Activated CD4-positive, alpha-beta T cell treated with anti-CD3 and anti-CD28 coated beads, Interleukin-2, amount 10 ng/mL, durations not matched to agents 7 days and 5 days (primary cell): Measurements from ENCODE around the gene DUOXA2. TPM values are rescaled to one million over a fixed set of nuclear protein-coding genes. Genes with fewer than 3 reads are reported as not detected.
A peak's percentile ranks its signal among the peaks of the same experiment; 100 is the strongest.
"Not testable (repeated sequence)": the region's sequence is repeated elsewhere in the genome, so short reads cannot be mapped to it uniquely, and the experiment has no call there.

Experiments
- CTCF ChIA-PET: fragments of 350-600 bp; sonication (Branson Sonifier 250); formaldehyde crosslinking; loops from one replicate; lab custom pipeline; 2021; ENCODE audit warnings: antibody characterized with exemption; lab: Charles Lee
- POLR2A ChIA-PET: fragments of 350-600 bp; sonication (Branson Sonifier 250); formaldehyde crosslinking; loops from one replicate; lab custom pipeline; 2021; ENCODE audit warnings: antibody characterized with exemption; lab: Charles Lee
- DNase-seq: peaks from one replicate; pipeline ENCODE4 v3.0.0-alpha.2; 2020
- H3K27ac Mint-ChIP-seq: one replicate; pipeline ENCODE4 v1.8.0; 2021; ENCODE audit warnings: mild to moderate bottlenecking, moderate library complexity, mixed read lengths
- H3K27me3 Mint-ChIP-seq: one replicate; pipeline ENCODE4 v1.8.0; 2021; ENCODE audit warnings: mixed read lengths
- H3K36me3 Mint-ChIP-seq: one replicate; pipeline ENCODE4 v1.8.0; 2021; ENCODE audit warnings: low read depth, mixed read lengths
- H3K4me1 Mint-ChIP-seq: one replicate; pipeline ENCODE4 v1.8.0; 2021; ENCODE audit warnings: mixed read lengths
- H3K4me3 Mint-ChIP-seq: one replicate; pipeline ENCODE4 v1.8.0; 2021; ENCODE audit warnings: mild to moderate bottlenecking, moderate library complexity, mixed read lengths
- H3K9me3 Mint-ChIP-seq: one replicate; pipeline ENCODE4 v1.8.0; 2021; ENCODE audit warnings: mixed read lengths
- total RNA-seq, 2 experiments: library from RNA; stranded (reverse); gene quantifications; one replicate each; pipeline ENCODE4 v1.2.3, GENCODE V29; 2021

The DUOXA2 gene
- total RNA-seq: not detected

DNA sequence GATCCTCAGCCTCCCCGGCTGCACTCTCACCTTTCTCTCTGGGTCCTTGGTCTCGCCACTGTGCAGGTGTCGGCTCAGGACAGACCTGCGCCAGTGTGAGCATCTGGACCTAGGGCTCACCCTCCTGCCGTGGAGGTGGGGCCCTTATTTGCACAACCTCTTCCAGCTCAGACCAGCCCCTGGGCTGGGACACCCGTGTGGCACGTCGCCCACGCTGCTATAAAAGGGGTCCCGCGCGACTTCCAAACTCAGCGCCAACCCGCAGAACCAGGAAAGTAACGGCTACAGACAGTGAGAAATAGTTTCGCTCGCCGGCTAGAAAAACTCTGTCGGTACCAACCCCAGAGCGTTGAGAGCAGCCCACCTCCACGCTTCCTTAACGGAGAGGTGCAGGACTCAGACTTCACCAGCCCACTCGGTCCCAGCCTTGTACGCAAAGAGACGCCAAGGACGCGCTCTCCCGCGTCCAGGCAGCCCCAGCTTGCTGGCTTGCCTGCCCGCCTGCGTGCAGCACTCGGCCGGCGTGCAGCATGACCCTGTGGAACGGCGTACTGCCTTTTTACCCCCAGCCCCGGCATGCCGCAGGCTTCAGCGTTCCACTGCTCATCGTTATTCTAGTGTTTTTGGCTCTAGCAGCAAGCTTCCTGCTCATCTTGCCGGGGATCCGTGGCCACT is at the start of gene DUOXA2, which contains the start of gene DUOX2:
TSS of gene DUOXA2 (plus strand) at position 251 of the 675 bp plus-strand sequence. CDS start at position 531, 280 bp downstream.
TSS of gene DUOX2 (minus strand) at position 97 of the 675 bp plus-strand sequence. CDS start 761 bp downstream, outside the sequence.
- ChIA-PET CTCF (no interaction called here), POLR2A (no interaction called here)
- Mint-ChIP-seq H3K27ac (no peak within 1 kb of the TSS), H3K4me1 (peaks cover 30% of the 10 kb centered on the region), H3K27me3 (peaks cover 80% of the 10 kb centered on the region), H3K36me3 (no peaks in the 10 kb centered on the region), H3K9me3 (no peaks in the 10 kb centered on the region), H3K4me3 (no peak within 1 kb of the TSS)
- DNase-seq: no peak

GRCh38 chr15:45064386-45064785 is 49.7 kb upstream of the DUOXA2 start:
- Mint-ChIP-seq H3K27me3 (no peaks in the 10 kb centered on the region), H3K4me1 (peaks cover 16% of the 10 kb centered on the region), H3K9me3 (no peaks in the 10 kb centered on the region), H3K36me3 (peaks cover 2% of the 10 kb centered on the region), H3K27ac (no peak overlapping the region), H3K4me3 (no peak overlapping the region)
- ChIA-PET CTCF (no interaction called here), POLR2A (no interaction called here)
- no peak for DNase-seq

- CTCF ChIA-PET, DNase-seq, H3K4me3 Mint-ChIP-seq, H3K27me3 Mint-ChIP-seq, H3K4me1 Mint-ChIP-seq, POLR2A ChIA-PET, H3K36me3 Mint-ChIP-seq, H3K9me3 Mint-ChIP-seq: not testable (repeated sequence)
- peak overlapping the region; percentile 78 for H3K27ac Mint-ChIP-seq
Measured at GRCh38 chr15:45069942-45070360, 44.2 kb upstream of the DUOXA2 start.

- H3K9me3 Mint-ChIP-seq, H3K27ac Mint-ChIP-seq, CTCF ChIA-PET, H3K4me3 Mint-ChIP-seq, H3K4me1 Mint-ChIP-seq, DNase-seq, H3K36me3 Mint-ChIP-seq, H3K27me3 Mint-ChIP-seq, POLR2A ChIA-PET: not testable (repeated sequence)
Measured at GRCh38 chr15:45073602-45074001, 40.5 kb upstream of the DUOXA2 start.

- H3K27me3 Mint-ChIP-seq, DNase-seq, POLR2A ChIA-PET, H3K4me3 Mint-ChIP-seq, H3K36me3 Mint-ChIP-seq, H3K4me1 Mint-ChIP-seq, H3K27ac Mint-ChIP-seq, H3K9me3 Mint-ChIP-seq, CTCF ChIA-PET: not testable (repeated sequence)
Measured at GRCh38 chr15:45075440-45076320, 38.4 kb upstream of the DUOXA2 start.

- DNase-seq, H3K4me3 Mint-ChIP-seq, H3K27me3 Mint-ChIP-seq, POLR2A ChIA-PET, CTCF ChIA-PET, H3K36me3 Mint-ChIP-seq, H3K4me1 Mint-ChIP-seq, H3K9me3 Mint-ChIP-seq, H3K27ac Mint-ChIP-seq: not testable (repeated sequence)
Measured at GRCh38 chr15:45077391-45077790, 36.7 kb upstream of the DUOXA2 start.

DNA sequence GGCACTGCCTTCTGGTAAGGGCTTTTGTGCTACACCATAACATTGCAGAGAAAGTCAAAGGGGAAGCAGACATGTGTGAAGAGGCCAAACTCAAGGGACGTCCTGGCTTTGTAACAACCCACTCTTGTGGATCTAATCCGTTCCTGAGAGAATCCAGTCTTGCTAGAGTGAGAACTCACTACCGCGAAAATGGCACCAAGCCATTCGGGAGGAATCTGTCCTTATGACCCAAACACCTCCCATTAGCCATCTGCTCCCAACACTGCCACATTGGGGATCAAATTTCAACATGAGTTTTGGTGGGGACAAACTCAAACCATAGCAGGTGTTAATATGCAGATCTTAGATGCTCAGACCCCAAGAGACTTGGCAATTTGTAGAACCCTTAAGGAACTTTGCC is 34.9 kb upstream of the DUOXA2 start:
- DNase-seq, H3K27ac Mint-ChIP-seq, H3K9me3 Mint-ChIP-seq, CTCF ChIA-PET, H3K36me3 Mint-ChIP-seq, H3K27me3 Mint-ChIP-seq, H3K4me3 Mint-ChIP-seq, POLR2A ChIA-PET, H3K4me1 Mint-ChIP-seq: not testable (repeated sequence)

DNA sequence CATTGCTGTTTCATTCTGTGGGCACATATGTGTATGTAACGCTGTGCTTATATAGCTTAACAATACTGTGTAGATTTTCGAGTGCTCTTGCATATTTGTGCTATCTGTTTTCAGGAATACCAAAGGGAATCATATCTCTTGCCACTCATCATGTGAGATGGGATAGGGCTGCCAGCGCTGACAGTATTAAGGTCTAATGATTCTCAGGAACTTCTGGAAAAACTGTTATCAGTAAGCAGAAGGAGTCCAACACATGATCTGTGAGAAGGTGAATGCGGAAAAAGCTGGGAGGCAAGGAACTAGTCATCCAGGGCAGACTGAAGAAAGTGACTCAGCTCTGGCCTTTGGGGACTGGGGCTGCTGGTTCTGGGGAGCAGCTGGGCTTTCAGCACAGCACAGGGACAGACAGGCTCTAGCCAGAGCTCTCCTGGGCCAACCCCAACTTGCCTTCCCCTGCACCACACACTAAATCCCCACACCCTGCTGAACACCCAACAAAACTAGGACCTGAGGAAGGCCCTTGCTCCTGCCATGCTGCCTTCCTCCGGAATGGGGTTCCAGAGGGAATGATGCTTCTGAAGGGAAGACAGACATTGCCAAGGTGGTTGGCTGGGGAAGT is 34.4 kb upstream of the DUOXA2 start:
- H3K36me3 Mint-ChIP-seq, H3K27ac Mint-ChIP-seq, H3K4me3 Mint-ChIP-seq, H3K4me1 Mint-ChIP-seq, H3K9me3 Mint-ChIP-seq, CTCF ChIA-PET, DNase-seq, POLR2A ChIA-PET: not testable (repeated sequence)
- peaks cover 12% of the 10 kb centered on the region for H3K27me3 Mint-ChIP-seq

- H3K9me3 Mint-ChIP-seq, H3K4me1 Mint-ChIP-seq, H3K36me3 Mint-ChIP-seq, DNase-seq, H3K4me3 Mint-ChIP-seq, H3K27ac Mint-ChIP-seq, CTCF ChIA-PET, POLR2A ChIA-PET: not testable (repeated sequence)
- H3K27me3 Mint-ChIP-seq: peaks cover 12% of the 10 kb centered on the region
Measured at GRCh38 chr15:45080593-45080992, 33.5 kb upstream of the DUOXA2 start.

DNA sequence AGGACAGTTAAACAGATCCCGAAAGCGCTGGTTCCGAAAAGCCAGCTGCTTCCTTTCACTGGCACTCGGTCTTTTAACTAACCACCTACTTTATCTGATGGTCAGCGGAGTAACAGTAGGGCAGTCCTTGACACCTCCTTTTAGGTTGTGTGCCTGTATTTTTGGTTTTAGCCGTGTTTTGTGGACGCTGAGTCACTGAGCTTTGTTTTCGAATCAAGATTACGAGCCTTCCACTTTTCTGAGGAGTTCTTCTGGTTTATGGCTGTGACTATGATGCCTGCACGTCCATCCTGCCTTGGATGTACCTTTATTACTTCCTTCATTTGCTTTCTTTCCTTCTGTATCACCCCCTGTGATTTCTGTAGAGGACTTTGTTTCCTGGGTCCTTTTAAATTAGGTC is 31.7 kb upstream of the DUOXA2 start:
- H3K9me3 Mint-ChIP-seq, H3K4me1 Mint-ChIP-seq, H3K36me3 Mint-ChIP-seq, DNase-seq, H3K4me3 Mint-ChIP-seq, POLR2A ChIA-PET, CTCF ChIA-PET, H3K27ac Mint-ChIP-seq: not testable (repeated sequence)
- H3K27me3 Mint-ChIP-seq: peaks cover 17% of the 10 kb centered on the region

DNA sequence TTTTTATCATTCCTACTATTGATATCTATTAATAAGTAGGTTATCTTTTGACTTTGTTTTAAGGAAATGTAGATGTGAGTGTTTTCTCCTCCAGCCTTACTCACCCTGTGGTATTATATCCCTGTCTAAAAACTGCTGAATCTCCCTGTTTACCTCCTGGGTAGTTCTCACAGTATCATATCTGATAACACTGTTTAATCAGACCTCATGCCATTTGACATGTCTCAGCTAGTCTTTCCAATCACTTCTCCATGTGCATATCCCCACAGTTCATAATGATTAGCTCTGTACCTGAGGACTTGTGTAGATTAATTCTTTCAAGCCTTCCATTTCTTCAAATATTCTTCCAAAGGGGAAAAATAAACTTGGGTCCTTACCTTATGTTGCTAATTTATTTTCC is 30.9 kb upstream of the DUOXA2 start:
- POLR2A ChIA-PET: no interaction called here

DNA sequence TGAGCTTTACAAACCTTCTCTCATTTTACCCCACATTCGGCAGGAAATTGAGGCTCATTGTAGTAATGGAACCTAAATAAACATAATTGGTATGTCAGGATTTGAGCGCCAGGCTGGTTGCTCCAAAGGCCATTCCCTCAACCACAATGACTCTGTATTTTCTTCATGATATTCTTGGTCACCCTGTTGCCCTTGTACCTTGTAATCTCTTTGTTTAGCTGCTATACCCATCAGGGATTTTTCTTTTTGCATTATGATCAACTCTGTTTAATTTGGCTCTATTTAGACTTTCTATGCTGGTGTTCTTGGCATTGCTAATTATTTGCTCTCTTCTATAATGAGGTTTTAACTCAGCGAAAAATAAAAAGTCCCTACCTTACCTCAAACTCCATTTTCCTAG is 30.0 kb upstream of the DUOXA2 start:
- Mint-ChIP-seq H3K27me3 (peaks cover 24% of the 10 kb centered on the region), H3K4me3 (no peak overlapping the region), H3K36me3 (no peaks in the 10 kb centered on the region), H3K9me3 (no peaks in the 10 kb centered on the region), H3K27ac (no peak overlapping the region), H3K4me1 (no peaks in the 10 kb centered on the region)
- CTCF ChIA-PET: no interaction called here
- POLR2A ChIA-PET: no interaction called here
- DNase-seq: no peak

More for the DNA sequence above, 30.9 kb upstream of the DUOXA2 start:
- no peak overlapping the region for H3K27ac Mint-ChIP-seq
- CTCF ChIA-PET: no interaction called here
- H3K36me3 Mint-ChIP-seq: no peaks in the 10 kb centered on the region
- H3K27me3 Mint-ChIP-seq: peaks cover 23% of the 10 kb centered on the region
- DNase-seq: no peak
- H3K4me3 Mint-ChIP-seq: no peak overlapping the region
- H3K9me3 Mint-ChIP-seq: no peaks in the 10 kb centered on the region
- no peaks in the 10 kb centered on the region for H3K4me1 Mint-ChIP-seq

DNA sequence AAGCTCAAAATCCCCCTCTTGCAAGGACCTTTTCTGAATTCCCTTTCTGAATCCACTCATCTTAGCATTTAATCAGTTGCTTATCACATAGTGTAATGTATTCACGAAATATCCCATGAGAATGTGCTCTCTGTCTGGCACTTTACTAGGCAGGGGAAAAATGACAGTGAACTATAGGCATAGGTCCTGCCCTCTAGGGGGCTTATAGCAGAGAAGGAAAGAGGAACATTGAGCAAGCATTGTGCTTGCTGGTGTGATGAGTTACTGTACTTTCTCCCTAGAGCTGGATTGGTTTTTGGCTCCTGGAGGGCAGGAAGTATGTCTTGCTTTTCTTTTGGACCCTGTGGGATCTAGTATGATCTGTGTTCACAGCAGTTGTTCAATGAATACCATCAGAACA is 26.6 kb upstream of the DUOXA2 start:
- ChIA-PET POLR2A (no interaction called here), CTCF (no interaction called here)
- no peak for DNase-seq
- Mint-ChIP-seq H3K27me3 (peaks cover 41% of the 10 kb centered on the region), H3K9me3 (no peaks in the 10 kb centered on the region), H3K4me3 (no peak overlapping the region), H3K27ac (no peak overlapping the region), H3K36me3 (no peaks in the 10 kb centered on the region), H3K4me1 (no peaks in the 10 kb centered on the region)
